PFSK-1 (cell line): ENCODE data around the gene CLP1.

Experiments used
- POLR2AphosphoS5 ChIP-seq: IDR thresholded peaks from 2 replicates; pipeline ENCODE4 v1.6.1; 2012; ENCODE audit warnings: low read depth, mild to moderate bottlenecking, control low read depth, low read length, moderate library complexity
- SIN3A ChIP-seq: IDR thresholded peaks from 2 replicates; pipeline ENCODE4 v1.6.1; 2012; ENCODE audit warnings: mild to moderate bottlenecking, low read length, moderate library complexity, borderline replicate concordance; ENCODE audit not compliant: insufficient read depth
- TAF1 ChIP-seq: IDR thresholded peaks from 2 replicates; pipeline ENCODE4 v1.6.1; 2012; ENCODE audit warnings: low read length, control low read depth, borderline replicate concordance; ENCODE audit not compliant: insufficient read depth
- TF ChIP-seq, protein P1 (sequence below), 2 experiments: IDR thresholded peaks; 2 replicates each; pipeline versions ENCODE4 v1.6.1 to v1.8.0; 2011 to 2012; ENCODE audit warnings: low read depth in 2 of 2, low read length in 2 of 2, control low read depth in 1 of 2, inconsistent platforms in 1 of 2, mild to moderate bottlenecking in 1 of 2, moderate library complexity in 1 of 2; ENCODE audit not compliant: insufficient read depth in 1 of 2

DNA sequence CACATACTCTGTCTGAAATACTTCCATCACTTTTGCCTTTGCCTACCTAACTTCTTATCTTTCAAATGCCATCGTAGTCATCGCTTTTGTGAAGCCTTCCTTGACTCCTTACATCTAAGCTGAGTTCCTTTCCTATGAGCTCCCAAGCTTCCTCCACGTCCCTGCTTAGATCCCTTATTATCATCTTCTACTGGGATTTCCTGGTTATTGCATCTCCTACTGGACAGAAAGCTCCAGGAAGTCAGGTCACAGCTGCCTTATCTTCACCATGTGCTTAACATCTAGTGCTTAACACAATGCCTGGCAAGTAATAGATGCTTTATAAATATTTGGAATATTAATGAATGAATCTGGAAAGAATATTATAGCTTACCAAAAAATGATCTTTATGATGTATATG, 13.8 kb upstream of the CLP1 start:
- TF ChIP-seq POLR2AphosphoS5 (peak; percentile 23; the same call in 1 of the 2 replicates), TAF1 (no peak), SIN3A (no peak)
- TF ChIP-seq, protein P1, sequence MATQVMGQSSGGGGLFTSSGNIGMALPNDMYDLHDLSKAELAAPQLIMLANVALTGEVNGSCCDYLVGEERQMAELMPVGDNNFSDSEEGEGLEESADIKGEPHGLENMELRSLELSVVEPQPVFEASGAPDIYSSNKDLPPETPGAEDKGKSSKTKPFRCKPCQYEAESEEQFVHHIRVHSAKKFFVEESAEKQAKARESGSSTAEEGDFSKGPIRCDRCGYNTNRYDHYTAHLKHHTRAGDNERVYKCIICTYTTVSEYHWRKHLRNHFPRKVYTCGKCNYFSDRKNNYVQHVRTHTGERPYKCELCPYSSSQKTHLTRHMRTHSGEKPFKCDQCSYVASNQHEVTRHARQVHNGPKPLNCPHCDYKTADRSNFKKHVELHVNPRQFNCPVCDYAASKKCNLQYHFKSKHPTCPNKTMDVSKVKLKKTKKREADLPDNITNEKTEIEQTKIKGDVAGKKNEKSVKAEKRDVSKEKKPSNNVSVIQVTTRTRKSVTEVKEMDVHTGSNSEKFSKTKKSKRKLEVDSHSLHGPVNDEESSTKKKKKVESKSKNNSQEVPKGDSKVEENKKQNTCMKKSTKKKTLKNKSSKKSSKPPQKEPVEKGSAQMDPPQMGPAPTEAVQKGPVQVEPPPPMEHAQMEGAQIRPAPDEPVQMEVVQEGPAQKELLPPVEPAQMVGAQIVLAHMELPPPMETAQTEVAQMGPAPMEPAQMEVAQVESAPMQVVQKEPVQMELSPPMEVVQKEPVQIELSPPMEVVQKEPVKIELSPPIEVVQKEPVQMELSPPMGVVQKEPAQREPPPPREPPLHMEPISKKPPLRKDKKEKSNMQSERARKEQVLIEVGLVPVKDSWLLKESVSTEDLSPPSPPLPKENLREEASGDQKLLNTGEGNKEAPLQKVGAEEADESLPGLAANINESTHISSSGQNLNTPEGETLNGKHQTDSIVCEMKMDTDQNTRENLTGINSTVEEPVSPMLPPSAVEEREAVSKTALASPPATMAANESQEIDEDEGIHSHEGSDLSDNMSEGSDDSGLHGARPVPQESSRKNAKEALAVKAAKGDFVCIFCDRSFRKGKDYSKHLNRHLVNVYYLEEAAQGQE (IDR thresholded peaks at IDR 0.05; ENCODE audit: insufficient read depth in 1 of 2, low read depth in 2 of 2, low read length in 2 of 2), result no peak
